K562 (cell line): ENCODE data around the gene ASRGL1. TPM values are rescaled to one million over a fixed set of nuclear protein-coding genes. Genes with fewer than 3 reads are reported as not detected.

Experiments
- ATAC-seq: fragments of 200-7000 bp; cut with Tn5 transposase; 3 replicates; pipeline ENCODE4 v1.9.1; 2020; ENCODE audit warnings: moderate library complexity
- BruUV-seq: library from RNA; stranded (reverse); fragments of 400-500 nt; replicated peaks from 2 replicates; lab custom pipeline; 2021; lab: Mats Ljungman, UMichigan
- CTCF ChIA-PET: fragments of 300-600 bp; formaldehyde crosslinking; extraction: SDS; loops from one replicate; lab custom pipeline; 2021; ENCODE audit warnings: low intra/inter-chr PET ratio; lab: Yijun Ruan, JAX
- POLR2A ChIA-PET: fragments of 300-600, 350-650 bp; sonication (Branson Sonifier 250); formaldehyde crosslinking; extraction: SDS; loops from one replicate; lab custom pipeline; 2021; ENCODE audit warnings: antibody characterized with exemption, inconsistent platforms; lab: Yijun Ruan, JAX
- DNase-seq, 4 experiments: peaks; one replicate each; pipeline versions ENCODE4 v3.0.0 to v3.0.0-alpha.2; 2011 to 2018; ENCODE audit warnings: low spot score in 3 of 4, mixed read lengths in 3 of 4; ENCODE audit errors: extremely low read depth in 1 of 4
- FAIRE-seq: peaks from 2 replicates; lab custom pipeline; 2011; peaks lifted over from hg19 to GRCh38; lab: Jason Lieb, UNC
- H2AFZ ChIP-seq: 2 replicates; pipeline ENCODE4 v1.6.0; 2011; ENCODE audit warnings: low read depth, low read length, control low read depth, inconsistent platforms
- H3K27ac ChIP-seq: fragments of 200-600 bp; 3 replicates; pipeline ENCODE4 v1.8.0; 2011; ENCODE audit warnings: low read depth, mild to moderate bottlenecking, control low read depth, inconsistent platforms, low read length, moderate library complexity, mixed read lengths; ENCODE audit errors: extremely low read depth
- H3K27me3 ChIP-seq, 2 experiments: fragments of 300-600 bp in 1 of 2; 2 replicates in 1 of 2; 3 replicates in 1 of 2; pipeline versions ENCODE4 v1.6.0 to v1.8.0; 2011; ENCODE audit warnings: inconsistent platforms in 2 of 2, low read length in 2 of 2, mild to moderate bottlenecking in 1 of 2, mixed read lengths in 1 of 2, moderate library complexity in 1 of 2; ENCODE audit not compliant: control insufficient read depth in 2 of 2, insufficient read depth in 2 of 2
- H3K36me3 ChIP-seq: fragments of 300-600 bp; 3 replicates; pipeline ENCODE4 v1.8.0; 2011; ENCODE audit warnings: mild to moderate bottlenecking, low read length, inconsistent platforms; ENCODE audit not compliant: control insufficient read depth, insufficient read depth
- H3K4me1 ChIP-seq, 2 experiments: fragments of 200-600 bp in 1 of 2; replicated peaks in 1 of 2; 2 replicates in 1 of 2; 3 replicates in 1 of 2; pipeline versions ENCODE4 v1.5.1 to v1.8.0; 2011; ENCODE audit warnings: inconsistent platforms in 2 of 2, low read length in 2 of 2, mild to moderate bottlenecking in 1 of 2, mixed read lengths in 1 of 2, moderate library complexity in 1 of 2; ENCODE audit not compliant: control insufficient read depth in 2 of 2, insufficient read depth in 2 of 2
- H3K4me2 ChIP-seq: 2 replicates; pipeline ENCODE4 v1.6.1; 2011; ENCODE audit warnings: low read length, control low read depth, inconsistent platforms, mixed read lengths; ENCODE audit not compliant: insufficient read depth
- H3K4me3 ChIP-seq: fragments of 200-600 bp; sonication (generic), shearing (Covaris generic); 2 replicates; pipeline ENCODE4 v1.5.1; 2016; ENCODE audit warnings: control low read depth, inconsistent platforms
- H3K79me2 ChIP-seq: fragments of 200-600 bp; 3 replicates; pipeline ENCODE4 v1.8.0; 2011; ENCODE audit warnings: low read length, inconsistent platforms; ENCODE audit not compliant: control insufficient read depth, insufficient read depth
- H3K9ac ChIP-seq, 2 experiments: 2 replicates each; pipeline versions ENCODE4 v1.6.0 to v1.6.1; 2011; ENCODE audit warnings: low read depth in 2 of 2, low read length in 2 of 2, control low read depth in 1 of 2, inconsistent platforms in 1 of 2, mild to moderate bottlenecking in 1 of 2, mixed read lengths in 1 of 2; ENCODE audit not compliant: insufficient read depth in 1 of 2
- H3K9me1 ChIP-seq: one replicate; pipeline ENCODE4 v1.6.0; 2011; ENCODE audit warnings: inconsistent platforms, mild to moderate bottlenecking, low read length, moderate library complexity; ENCODE audit not compliant: control insufficient read depth, insufficient read depth
- H3K9me3 ChIP-seq: replicated peaks from 2 replicates; pipeline ENCODE4 v1.5.1; 2011; ENCODE audit warnings: low read depth, low read length, inconsistent platforms; ENCODE audit not compliant: control insufficient read depth, insufficient read depth
- H4K20me1 ChIP-seq: replicated peaks from 2 replicates; pipeline ENCODE4 v1.6.1; 2011; ENCODE audit warnings: low read length, inconsistent platforms, mixed read lengths; ENCODE audit not compliant: control insufficient read depth, insufficient read depth
- CHCHD3 ChIP-seq: fragments of 250-450 bp; sonication (Bioruptor Pico); IDR thresholded peaks from 2 replicates; pipeline ENCODE4 v2.1.2; 2022; ENCODE audit warnings: mild to moderate bottlenecking
- CHD4 ChIP-seq: fragments of 200-600 bp; sonication (generic); IDR thresholded peaks from 3 replicates; pipeline ENCODE4 v1.6.1; 2012; ENCODE audit warnings: low read depth, mild to moderate bottlenecking, mixed read lengths, low read length, inconsistent platforms; ENCODE audit not compliant: insufficient read depth, insufficient replicate concordance, poor library complexity, severe bottlenecking
- DNMT1 ChIP-seq: fragments of 450-650 bp; IDR thresholded peaks from 2 replicates; pipeline ENCODE4 v1.6.1; 2016; ENCODE audit warnings: antibody characterized with exemption, mild to moderate bottlenecking
- EGR1 ChIP-seq: fragments of 450-650 bp; conservative IDR thresholded peaks from 2 replicates; pipeline ENCODE4 v1.6.1; 2017; ENCODE audit warnings: mild to moderate bottlenecking
- FOXM1 ChIP-seq, 2 experiments: fragments of 450-650 bp in 1 of 2; sonication (generic) in 1 of 2; formaldehyde crosslinking in 1 of 2; IDR thresholded peaks; 2 replicates each; pipeline versions ENCODE4 v1.6.1 to v1.9.0; 2017 to 2022; ENCODE audit warnings: low read depth in 2 of 2, mild to moderate bottlenecking in 2 of 2, missing genetic modification reagents in 1 of 2, moderate library complexity in 1 of 2
- GATA2 ChIP-seq: sonication (generic); formaldehyde crosslinking; IDR thresholded peaks from 2 replicates; pipeline ENCODE4 v1.4.0; 2020; ENCODE audit warnings: mild to moderate bottlenecking, missing genetic modification reagents
- KHSRP ChIP-seq: fragments of 450-650 bp; IDR thresholded peaks from 2 replicates; pipeline ENCODE4 v1.6.1; 2017
- MED1 ChIP-seq: sonication (generic); formaldehyde crosslinking; IDR thresholded peaks from 2 replicates; pipeline ENCODE4 v1.8.1; 2023; ENCODE audit warnings: missing genetic modification reagents, borderline replicate concordance
- MTA1 ChIP-seq: fragments of 450-650 bp; IDR thresholded peaks from 2 replicates; pipeline ENCODE4 v1.6.1; 2017; ENCODE audit warnings: borderline replicate concordance
- SOX6 ChIP-seq: fragments of 450-650 bp; IDR thresholded peaks from 2 replicates; pipeline ENCODE4 v1.6.1; 2014; ENCODE audit warnings: mild to moderate bottlenecking
- TAL1 ChIP-seq: fragments of 450-650 bp; IDR thresholded peaks from 2 replicates; pipeline ENCODE4 v1.6.1; 2016; ENCODE audit warnings: mild to moderate bottlenecking
- TBP ChIP-seq: optimal IDR thresholded peaks from 2 replicates; pipeline ENCODE3; 2011; ENCODE audit warnings: low read depth, low read length, improper control_type of control experiment
- TCF15 ChIP-seq: fragments of 250-450 bp; sonication (Bioruptor Pico); IDR thresholded peaks from 2 replicates; pipeline ENCODE4 v1.8.0; 2022; ENCODE audit warnings: moderate library complexity, mild to moderate bottlenecking, inconsistent platforms
- WGBS: fragments of 100-300 bp; shearing (Covaris generic); methylation state at CpG from one replicate; pipeline ENCODE4 v1.1.6; 2016; ENCODE audit warnings: low coverage, mixed read lengths; ENCODE audit not compliant: insufficient coverage; ENCODE audit errors: missing lambda C conversion rate; 5-methylcytosine and 5-hydroxymethylcytosine counted together
- in situ Hi-C: fragments of 300-500 bp; cut with MboI; formaldehyde crosslinking; loops from 4 replicates; pipeline ENCODE4 v1.15.0; 2018; ENCODE audit warnings: inconsistent platforms, mixed read lengths
- intact Hi-C: fragments of 100-400 bp; cut with micrococcal nuclease; formaldehyde crosslinking; loops from 2 replicates; pipeline ENCODE4 v1.14.2; 2022
- polyA plus RNA-seq, 8 experiments: library from polyadenylated mRNA; depleted of rRNA in 4 of 8; stranded (reverse) in 5 of 8; unstranded in 3 of 8; fragments of >200 nt; fragmentation: Nextera tagmentation in 2 of 8; fragmentation: Illumina TruSeq in 1 of 8; extraction: Ambion mirVana in 2 of 8; extraction: Trizol in 1 of 8; gene quantifications; 2 replicates each; pipeline versions ENCODE4 v1.2.1 to v1.2.3, GENCODE V29; 2011 to 2014; ENCODE audit warnings: inconsistent platforms in 1 of 8, missing spikeins in 1 of 8
- total RNA-seq, 7 experiments: library from RNA; depleted of rRNA in 6 of 7; stranded (reverse); fragments of >200 nt in 6 of 7; fragmentation: Illumina TruSeq in 2 of 7; extraction: Trizol in 2 of 7; gene quantifications; 2 replicates each; pipeline versions ENCODE4 v1.2.1 to v1.2.3, GENCODE V29; 2011 to 2021; ENCODE audit warnings: low replicate concordance in 1 of 7
- TF ChIP-seq, protein P1 (sequence below), 2 experiments: fragments of 250-450 bp in 1 of 2; fragments of 450-650 bp in 1 of 2; sonication (Bioruptor Pico) in 1 of 2; IDR thresholded peaks; 2 replicates each; pipeline versions ENCODE4 v1.6.1 to v1.8.0; 2016 to 2021; ENCODE audit warnings: mild to moderate bottlenecking in 2 of 2, moderate library complexity in 2 of 2, missing compliant biosample characterization in 1 of 2, missing genetic modification characterization in 1 of 2

The ASRGL1 gene
- total and polyA plus RNA-seq, 9 of the 15 experiments (the other 6 are each of a cell fraction or from before 2014, with no cell fraction given) = 3.1 to 23.0 (median 11.2) TPM

GRCh38 chr11:62322524-62322923 is 14.7 kb upstream of the ASRGL1 start:
- H3K79me2 ChIP-seq = no peaks in the 10 kb centered on the region
- DNase-seq = no peak
- intact Hi-C loops = loop anchor here (10.0 kb wide), 1 partner anchor 52 kb away; no protein-coding TSS in a partner anchor
- TF ChIP-seq MED1 (no peak), TBP (no peak), DNMT1 (no peak), KHSRP (no peak), TCF15 (CRISPR knock-in tag) (no peak), FOXM1 (IDR thresholded peaks at IDR 0.05; ENCODE audit: low read depth) (no peak), FOXM1 (CRISPR knock-in tag; IDR thresholded peaks at IDR 0.05; ENCODE audit: low read depth) (no peak), CHCHD3 (CRISPR knock-in tag) (no peak), TAL1 (no peak), GATA2 (no peak), MTA1 (no peak), CHD4 (no peak), EGR1 (no peak), SOX6 (no peak)
- TF ChIP-seq, protein P1, sequence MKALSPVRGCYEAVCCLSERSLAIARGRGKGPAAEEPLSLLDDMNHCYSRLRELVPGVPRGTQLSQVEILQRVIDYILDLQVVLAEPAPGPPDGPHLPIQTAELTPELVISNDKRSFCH (CRISPR knock-in tag; IDR thresholded peaks at IDR 0.05) = no peak
- TF ChIP-seq, protein P1 (tag; IDR thresholded peaks at IDR 0.05) = no peak
- TF ChIP-seq, all 486 proteins: peak for 0
- no peak overlapping the region for H3K4me3 ChIP-seq
- no peaks in the 10 kb centered on the region; a peak in 1 of 5 replicates for H3K4me1 ChIP-seq
- no peak for ATAC-seq
- no peaks in the 10 kb centered on the region for H3K9me1 ChIP-seq
- no peak overlapping the region for H3K27ac ChIP-seq
- BruUV-seq = no TSS peak
- H2AFZ ChIP-seq = no peak overlapping the region
- H3K36me3 ChIP-seq = no peaks in the 10 kb centered on the region
- FAIRE-seq = no peak
- POLR2A ChIA-PET = interaction anchor here (0.5 to 1.2 kb wide), 3 partner anchors 12 to 134 kb away, joined by 3 to 4 read pairs (median 3); no protein-coding TSS in a partner anchor
- WGBS = 0% methylated on average over 2 of the region's 2 CpGs
- CTCF ChIA-PET = interaction anchor here (1.2 kb wide), 1 partner anchor 105 kb away, joined by 3 read pairs; no protein-coding TSS in a partner anchor
- no peaks in the 10 kb centered on the region for H4K20me1 ChIP-seq
- H3K27me3 ChIP-seq = peaks cover 21 to 26% of the 10 kb centered on the region in 2 experiments
- H3K9ac ChIP-seq = no peak overlapping the region
- in situ Hi-C loops = no loop called here
- no peak overlapping the region for H3K4me2 ChIP-seq
- no peaks in the 10 kb centered on the region for H3K9me3 ChIP-seq
